NCI-H69 (cell line): Measurements from ENCODE around the gene LAMA2.
A peak's percentile ranks its signal among the peaks of the same experiment; 100 is the strongest.

Experiments used
- DNase-seq: peaks from one replicate; lab custom pipeline; 2025; lab: John Stamatoyannopoulos, UW

Gene LAMA2

GRCh38 chr6:129184324-129184723 lies 301.4 kb downstream of the LAMA2 start:
- DNase-seq, result no peak

GRCh38 chr6:129184808-129185366 lies 301.9 kb downstream of the LAMA2 start:
- DNase-seq, result no peak

- no peak for DNase-seq
Observed at GRCh38 chr6:129186988-129187387, 304.1 kb downstream of the LAMA2 start.

- DNase-seq, result no peak
Observed at GRCh38 chr6:129188306-129188705, 305.4 kb downstream of the LAMA2 start.

- no peak for DNase-seq
Observed at GRCh38 chr6:129188795-129189194, 305.9 kb downstream of the LAMA2 start.

GRCh38 chr6:129189266-129189665 lies 306.3 kb downstream of the LAMA2 start:
- no peak for DNase-seq

GRCh38 chr6:129191235-129191634 lies 308.3 kb downstream of the LAMA2 start:
- DNase-seq, result no peak

GRCh38 chr6:129192458-129192989 lies 309.6 kb downstream of the LAMA2 start:
- no peak for DNase-seq

- no peak for DNase-seq
Observed at GRCh38 chr6:129194306-129194941, 311.5 kb downstream of the LAMA2 start.

GRCh38 chr6:129195161-129195560 lies 312.2 kb downstream of the LAMA2 start:
- DNase-seq, result no peak

- no peak for DNase-seq
Observed at GRCh38 chr6:129195643-129196042, 312.7 kb downstream of the LAMA2 start.

GRCh38 chr6:129197154-129197553 lies 314.2 kb downstream of the LAMA2 start:
- no peak for DNase-seq

GRCh38 chr6:129200151-129200550 lies 317.2 kb downstream of the LAMA2 start:
- DNase-seq, result no peak

GRCh38 chr6:129203190-129203900 lies 320.4 kb downstream of the LAMA2 start:
- no peak for DNase-seq

GRCh38 chr6:129206821-129207220 lies 323.9 kb downstream of the LAMA2 start:
- DNase-seq, result peak; percentile 29

GRCh38 chr6:129207832-129208231 lies 324.9 kb downstream of the LAMA2 start:
- no peak for DNase-seq

GRCh38 chr6:129208415-129209034 lies 325.6 kb downstream of the LAMA2 start:
- no peak for DNase-seq

GRCh38 chr6:129209355-129209754 lies 326.4 kb downstream of the LAMA2 start:
- no peak for DNase-seq

GRCh38 chr6:129210684-129211083 lies 327.7 kb downstream of the LAMA2 start:
- no peak for DNase-seq

- no peak for DNase-seq
Observed at GRCh38 chr6:129211626-129212025, 328.7 kb downstream of the LAMA2 start.

GRCh38 chr6:129212081-129212480 lies 329.1 kb downstream of the LAMA2 start:
- no peak for DNase-seq

GRCh38 chr6:129215246-129215645 lies 332.3 kb downstream of the LAMA2 start:
- no peak for DNase-seq
